Fibroblast of the aortic adventitia (primary cell): ENCODE results near the gene PTGIR. TPM values are rescaled to one million over a fixed set of nuclear protein-coding genes. Genes with fewer than 3 reads are reported as not detected.

ENCODE experiments used
- DNase-seq: peaks from one replicate; pipeline ENCODE4 v3.0.0-alpha.2; 2010; ENCODE audit warnings: low read depth
- H3K4me3 ChIP-seq: 2 replicates; pipeline ENCODE4 v1.5.1; 2011; ENCODE audit warnings: low read depth, mild to moderate bottlenecking, control low read depth, low read length, moderate library complexity
- total RNA-seq: library from RNA; depleted of rRNA; stranded (reverse); fragments of >200 nt; gene quantifications from 2 replicates; pipeline ENCODE4 v1.2.3, GENCODE V29; 2012; ENCODE audit warnings: low replicate concordance
- TF ChIP-seq, protein P1 (sequence below): IDR thresholded peaks from 2 replicates; pipeline ENCODE4 v1.5.1; 2011; ENCODE audit warnings: mild to moderate bottlenecking, low read length, control low read depth, inconsistent platforms; ENCODE audit not compliant: insufficient read depth

PTGIR gene
- total RNA-seq, 1 donor: 23.2 TPM

DNA sequence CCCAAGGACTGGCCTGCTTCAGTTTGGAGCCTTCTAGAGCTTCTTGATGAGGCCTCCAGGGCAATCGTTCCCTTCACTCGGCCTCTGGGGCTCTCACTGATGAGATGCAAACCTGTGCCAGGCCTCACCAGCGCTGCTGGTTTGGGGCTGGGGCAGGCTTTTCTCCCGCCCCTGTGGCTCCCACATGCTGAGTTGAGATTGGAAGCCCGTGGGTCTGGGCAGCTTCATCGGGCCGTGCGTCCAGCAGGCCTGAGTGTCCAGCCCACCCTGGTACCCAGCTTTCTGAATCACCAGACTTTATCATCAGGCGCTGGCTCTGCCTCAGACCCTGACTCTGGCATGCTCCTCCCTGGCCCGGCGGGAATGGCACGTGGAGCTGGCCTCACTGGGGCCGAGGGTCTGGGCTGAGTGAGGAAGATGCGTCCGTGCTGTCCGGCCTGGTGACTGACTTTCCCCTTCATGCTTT, 19.5 kb downstream of the PTGIR start:
- DNase-seq: peak; percentile 28
- TF ChIP-seq, protein P1, sequence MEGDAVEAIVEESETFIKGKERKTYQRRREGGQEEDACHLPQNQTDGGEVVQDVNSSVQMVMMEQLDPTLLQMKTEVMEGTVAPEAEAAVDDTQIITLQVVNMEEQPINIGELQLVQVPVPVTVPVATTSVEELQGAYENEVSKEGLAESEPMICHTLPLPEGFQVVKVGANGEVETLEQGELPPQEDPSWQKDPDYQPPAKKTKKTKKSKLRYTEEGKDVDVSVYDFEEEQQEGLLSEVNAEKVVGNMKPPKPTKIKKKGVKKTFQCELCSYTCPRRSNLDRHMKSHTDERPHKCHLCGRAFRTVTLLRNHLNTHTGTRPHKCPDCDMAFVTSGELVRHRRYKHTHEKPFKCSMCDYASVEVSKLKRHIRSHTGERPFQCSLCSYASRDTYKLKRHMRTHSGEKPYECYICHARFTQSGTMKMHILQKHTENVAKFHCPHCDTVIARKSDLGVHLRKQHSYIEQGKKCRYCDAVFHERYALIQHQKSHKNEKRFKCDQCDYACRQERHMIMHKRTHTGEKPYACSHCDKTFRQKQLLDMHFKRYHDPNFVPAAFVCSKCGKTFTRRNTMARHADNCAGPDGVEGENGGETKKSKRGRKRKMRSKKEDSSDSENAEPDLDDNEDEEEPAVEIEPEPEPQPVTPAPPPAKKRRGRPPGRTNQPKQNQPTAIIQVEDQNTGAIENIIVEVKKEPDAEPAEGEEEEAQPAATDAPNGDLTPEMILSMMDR: no peak
- peak overlapping the region; percentile 35 for H3K4me3 ChIP-seq

DNA sequence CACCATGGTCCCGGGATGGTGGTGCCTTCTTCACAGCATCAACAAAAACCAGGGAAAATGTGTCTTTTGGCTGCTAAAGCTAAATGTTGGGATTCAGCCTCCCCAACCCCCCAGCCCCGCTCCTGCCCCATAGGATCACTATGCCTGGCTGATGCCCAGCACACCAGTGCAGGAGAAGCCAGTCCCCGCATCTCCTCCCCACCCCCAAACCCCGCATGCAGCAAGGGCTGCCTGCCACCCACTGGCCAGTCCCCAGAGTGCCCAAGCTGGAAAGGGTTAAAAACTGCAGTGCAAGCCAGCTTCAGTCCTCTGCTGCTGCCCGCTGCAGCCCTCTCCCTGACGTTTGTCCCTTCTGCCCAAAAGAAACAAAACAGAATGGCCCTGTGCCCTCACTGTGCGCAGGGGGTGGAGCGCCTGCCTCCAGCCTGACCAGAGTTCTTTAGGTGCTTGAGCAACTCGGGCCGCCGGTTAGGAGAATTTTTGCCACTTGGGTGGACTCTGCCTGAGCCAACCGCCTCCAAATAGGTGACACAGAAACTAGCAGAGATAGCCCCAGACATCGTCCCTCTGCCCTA, 20.0 kb downstream of the PTGIR start:
- DNase-seq: no peak
- TF ChIP-seq, protein P1: no peak
- peak overlapping the region; percentile 35 for H3K4me3 ChIP-seq

DNA sequence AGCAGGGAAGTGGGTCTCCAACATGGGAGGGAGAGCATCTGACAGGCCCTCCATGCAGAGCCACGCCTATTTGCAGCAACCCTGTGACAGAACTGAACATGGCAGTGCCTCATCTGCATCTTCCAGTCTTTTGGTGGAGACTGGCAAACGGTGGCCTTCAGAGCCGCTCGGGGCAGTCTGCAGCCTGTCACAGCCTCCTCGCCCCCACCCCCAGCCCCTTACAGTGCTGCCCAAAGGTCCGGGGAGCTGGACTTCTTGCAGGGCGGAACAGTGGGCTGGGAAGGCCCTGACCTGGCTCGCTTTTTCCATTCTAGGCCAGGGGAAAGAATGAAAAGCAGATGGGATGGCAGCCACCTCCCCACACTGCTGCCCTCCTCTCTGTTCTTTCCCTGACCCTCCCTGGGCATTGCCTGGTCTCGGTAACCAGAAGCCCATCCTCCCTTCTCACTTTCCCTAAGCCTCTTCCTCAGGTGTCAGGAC, 21.1 kb downstream of the PTGIR start:
- H3K4me3 ChIP-seq: peak overlapping the region; percentile 94
- DNase-seq: no peak
- TF ChIP-seq, protein P1: no peak

DNA sequence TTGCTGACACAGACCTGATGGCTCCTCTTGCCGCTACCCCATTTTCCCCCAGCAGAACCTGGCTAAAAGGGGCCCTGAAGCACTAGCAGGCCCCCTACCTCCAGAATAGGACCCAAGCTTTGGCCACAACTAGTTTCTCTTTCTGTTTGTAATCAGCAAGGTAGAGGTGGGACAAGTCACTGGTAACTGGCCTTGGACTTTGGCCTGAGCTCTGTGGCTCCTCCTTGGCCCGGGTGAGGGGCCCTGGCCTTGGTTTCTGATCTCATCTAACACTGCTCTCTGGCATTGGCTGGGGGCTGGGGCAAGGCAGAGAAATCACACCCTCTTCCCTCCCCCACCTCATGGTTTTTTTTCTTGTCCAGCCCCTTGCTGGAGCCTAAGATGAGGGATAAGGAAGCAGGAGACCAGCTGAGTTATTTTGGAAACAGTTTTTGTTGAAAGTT, 21.7 kb downstream of the PTGIR start:
- TF ChIP-seq, protein P1: no peak
- H3K4me3 ChIP-seq: peak overlapping the region; percentile 94
- no peak for DNase-seq

DNA sequence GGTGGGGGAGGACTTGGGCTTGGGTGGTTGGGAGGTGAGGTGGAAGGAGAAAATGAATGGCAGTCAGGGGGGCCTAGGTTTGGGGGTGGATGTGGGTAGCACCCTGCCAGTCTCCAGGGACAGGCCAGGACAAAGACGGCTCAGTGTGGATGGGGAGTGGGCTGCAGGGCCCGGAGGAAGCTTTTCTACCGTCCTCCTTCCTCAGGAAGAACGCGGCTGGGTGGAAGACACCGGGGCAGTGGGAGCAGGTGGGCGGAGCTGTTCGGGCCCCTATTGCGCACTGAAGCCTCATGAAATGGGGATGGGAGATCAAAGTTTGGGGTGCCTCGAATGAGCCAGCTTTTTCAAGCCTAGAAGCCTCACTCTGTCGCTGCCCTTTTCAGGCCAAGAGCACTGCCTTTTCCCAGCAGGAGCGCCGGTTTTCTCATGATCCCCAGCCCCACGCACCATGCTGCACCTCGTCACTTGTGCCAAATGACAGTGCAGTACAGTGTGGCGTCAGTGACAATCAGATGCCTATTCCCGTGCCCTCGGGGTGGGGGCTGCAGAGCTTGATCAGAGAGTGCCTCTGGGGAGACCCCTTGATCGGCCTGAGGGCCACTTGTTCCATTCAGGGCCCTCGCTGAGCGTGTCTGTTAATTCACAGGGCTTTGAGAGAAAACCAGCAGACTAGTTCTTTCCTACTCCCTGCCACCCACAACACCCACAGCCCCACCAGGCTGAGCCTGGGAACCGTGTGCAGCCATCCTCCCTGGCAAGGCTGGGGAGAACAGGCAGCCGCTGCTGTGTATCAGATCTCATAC, 22.3 kb downstream of the PTGIR start:
- TF ChIP-seq, protein P1: no peak
- H3K4me3 ChIP-seq: peak overlapping the region; percentile 94
- DNase-seq: peak; percentile 23

DNA sequence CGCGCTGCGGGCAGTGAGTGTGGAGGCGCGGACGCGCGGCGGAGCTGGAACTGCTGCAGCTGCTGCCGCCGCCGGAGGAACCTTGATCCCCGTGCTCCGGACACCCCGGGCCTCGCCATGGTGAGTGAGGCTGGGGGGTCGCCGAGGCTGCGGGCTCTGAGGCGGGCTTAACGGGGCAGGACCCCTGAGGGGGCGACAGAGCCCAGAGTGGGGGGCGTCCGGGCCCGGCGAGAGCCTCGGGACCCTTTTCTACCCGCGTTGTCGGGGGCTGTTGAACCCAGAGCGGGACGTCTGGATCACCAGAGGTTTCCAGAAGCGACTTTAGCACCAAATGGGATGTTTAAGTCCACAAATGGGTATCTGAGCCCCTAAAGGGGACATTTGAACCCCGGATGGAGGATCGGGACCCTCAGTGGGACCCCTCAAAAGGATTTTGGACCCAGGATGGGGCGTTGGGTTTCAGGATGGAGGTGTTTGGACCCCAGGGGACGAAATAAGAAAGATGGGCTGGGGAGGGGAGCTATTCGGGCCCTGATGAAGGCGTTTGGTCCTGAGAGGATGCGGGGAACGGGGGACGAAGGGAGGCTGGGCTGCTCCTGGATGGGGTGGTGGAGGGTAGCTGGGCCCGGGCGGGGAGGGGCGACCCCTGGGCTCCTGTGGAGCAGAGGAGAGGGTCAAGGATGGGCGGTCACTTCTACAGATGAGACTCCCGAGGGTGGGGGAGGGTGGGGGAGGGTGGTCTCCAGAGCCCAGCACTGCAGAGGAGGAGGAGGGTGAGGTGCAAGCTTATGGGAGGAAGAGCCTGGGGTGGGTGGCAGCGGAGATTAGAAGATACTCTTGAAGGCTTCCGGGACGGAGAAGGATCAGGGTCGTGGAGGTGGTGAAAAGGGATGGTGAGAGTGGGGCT, 23.3 kb downstream of the PTGIR start, which contains the start of gene CALM3:
Gene CALM3, plus strand, starts transcription at position 13 of the 907 bp plus-strand sequence. Its CDS starts 105 bp downstream, at position 118.
- peak within 1 kb of the TSS; percentile 94 for H3K4me3 ChIP-seq
- TF ChIP-seq, protein P1: no peak
- no peak for DNase-seq
